Mammary epithelial cell (primary cell): ENCODE measurements around the gene PALLD.

Source experiments
- CTCF ChIP-seq, 2 donors: IDR thresholded peaks in 1 of 2; conservative IDR thresholded peaks in 1 of 2; 2 replicates each; pipeline ENCODE4 v1.5.1; 2011 to 2012; ENCODE audit warnings: inconsistent platforms in 2 of 2, low read length in 2 of 2, mild to moderate bottlenecking in 2 of 2, control low read depth in 1 of 2, low read depth in 1 of 2; ENCODE audit not compliant: insufficient read depth in 1 of 2; ENCODE audit errors: extremely low read depth in 1 of 2
- EZH2 ChIP-seq: IDR thresholded peaks from 2 replicates; pipeline ENCODE4 v1.6.1; 2012; ENCODE audit warnings: low read length, inconsistent platforms, borderline replicate concordance

DNA sequence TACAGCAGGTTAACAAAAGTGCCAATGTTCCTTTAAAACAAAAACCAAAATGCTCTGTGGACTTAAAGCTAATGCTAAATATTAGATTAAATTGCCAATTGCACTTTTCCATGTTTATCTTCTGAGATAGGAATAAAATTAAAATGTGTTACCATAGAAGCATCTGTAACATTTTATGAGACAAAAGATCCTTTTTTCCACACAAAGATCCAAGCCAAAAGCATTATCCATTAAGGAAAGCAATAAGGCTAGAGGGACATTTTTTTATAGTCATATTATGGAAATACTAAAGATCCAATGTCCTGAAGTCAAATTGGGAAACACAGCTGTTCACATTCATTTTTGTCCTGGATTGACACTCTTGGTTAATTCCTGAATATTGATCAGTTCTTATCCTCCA lies 73.6 kb downstream of the PALLD start:
- TF ChIP-seq EZH2 (no peak), CTCF (conservative IDR thresholded peaks at IDR 0.05 in 1 of 2, IDR thresholded peaks at IDR 0.05 in 1 of 2; ENCODE audit: extremely low read depth in 1 of 2, insufficient read depth in 1 of 2, low read depth in 1 of 2, low read length in 2 of 2) (no peak)
